SK-N-SH (cell line): ENCODE results near the gene CPLANE1. TPM values are rescaled to one million over a fixed set of nuclear protein-coding genes. Genes with fewer than 3 reads are reported as not detected.

ENCODE experiments used
- CTCF ChIA-PET: fragments of 300-600, 350-600 bp; formaldehyde crosslinking; extraction: SDS; loops from one replicate; lab custom pipeline; 2021; lab: Yijun Ruan, JAX
- POLR2A ChIA-PET: fragments of 350-600 bp; sonication (Branson Sonifier 250); formaldehyde crosslinking; extraction: SDS; loops from one replicate; lab custom pipeline; 2020; ENCODE audit warnings: antibody characterized with exemption, inconsistent platforms; lab: Yijun Ruan, JAX
- DNase-seq: peaks from one replicate; pipeline ENCODE4 v3.0.0; 2012
- H2AFZ ChIP-seq: fragments of 200-600 bp; sonication (generic); 2 replicates; pipeline ENCODE4 v1.8.1; 2016; ENCODE audit warnings: antibody characterized with exemption, mild to moderate bottlenecking, low read depth
- H3F3A ChIP-seq: fragments of 200-600 bp; sonication (generic); replicated peaks from 2 replicates; pipeline ENCODE3; 2016; ENCODE audit warnings: antibody characterized with exemption, mild to moderate bottlenecking; ENCODE audit not compliant: insufficient read depth
- H3K27ac ChIP-seq, 2 experiments: fragments of 200-500 bp in 1 of 2; fragments of 200-600 bp in 1 of 2; sonication (Bioruptor generic) in 1 of 2; sonication (generic), shearing (Covaris generic) in 1 of 2; 2 replicates each; pipeline versions ENCODE4 v1.5.1 to v1.6.1; 2014 to 2016; ENCODE audit warnings: low read depth in 2 of 2, inconsistent platforms in 1 of 2, low read length in 1 of 2, mild to moderate bottlenecking in 1 of 2, mixed read lengths in 1 of 2
- H3K27me3 ChIP-seq: fragments of 200-600 bp; sonication (generic), shearing (Covaris generic); 2 replicates; pipeline ENCODE4 v1.6.1; 2016; ENCODE audit warnings: mixed run types; ENCODE audit not compliant: insufficient read depth
- H3K36me3 ChIP-seq, 2 experiments: fragments of 200-500 bp in 1 of 2; fragments of 200-600 bp in 1 of 2; sonication (Bioruptor generic) in 1 of 2; sonication (generic) in 1 of 2; replicated peaks in 1 of 2; 2 replicates each; pipeline versions ENCODE3 to v1.5.1; 2014 to 2016; ENCODE audit warnings: low read length in 1 of 2, mild to moderate bottlenecking in 1 of 2; ENCODE audit not compliant: insufficient read depth in 2 of 2, control insufficient read depth in 1 of 2
- H3K4me1 ChIP-seq, 2 experiments: fragments of 200-500 bp in 1 of 2; fragments of 200-600 bp in 1 of 2; sonication (Bioruptor generic) in 1 of 2; sonication (generic), shearing (Covaris generic) in 1 of 2; 2 replicates each; pipeline versions ENCODE4 v1.5.1 to v1.6.1; 2014 to 2016; ENCODE audit warnings: low read depth in 1 of 2, low read length in 1 of 2, mixed run types in 1 of 2; ENCODE audit not compliant: insufficient read depth in 2 of 2, control insufficient read depth in 1 of 2
- H3K4me2 ChIP-seq: fragments of 200-600 bp; sonication (generic), shearing (Covaris generic); 2 replicates; pipeline ENCODE4 v1.6.1; 2017; ENCODE audit warnings: mixed run types
- H3K4me3 ChIP-seq, 2 experiments: fragments of 200-500 bp in 1 of 2; fragments of 200-600 bp in 1 of 2; sonication (Bioruptor generic) in 1 of 2; sonication (generic), shearing (Covaris generic) in 1 of 2; 2 replicates each; pipeline versions ENCODE4 v1.5.1 to v1.8.1; 2014 to 2016; ENCODE audit warnings: low read depth in 2 of 2, inconsistent platforms in 1 of 2, low read length in 1 of 2, mild to moderate bottlenecking in 1 of 2, mixed read lengths in 1 of 2, moderate library complexity in 1 of 2
- H3K79me2 ChIP-seq: fragments of 200-600 bp; sonication (generic); 2 replicates; pipeline ENCODE4 v1.8.1; 2017; ENCODE audit warnings: mild to moderate bottlenecking; ENCODE audit not compliant: insufficient read depth
- H3K9ac ChIP-seq: fragments of 200-600 bp; sonication (generic); 2 replicates; pipeline ENCODE4 v1.6.1; 2017; ENCODE audit warnings: mixed run types
- H3K9me2 ChIP-seq: fragments of 200-600 bp; sonication (generic); 2 replicates; pipeline ENCODE4 v1.6.1; 2017; ENCODE audit warnings: mixed run types
- H3K9me3 ChIP-seq: fragments of 200-600 bp; sonication (generic); 2 replicates; pipeline ENCODE4 v1.6.1; 2017; ENCODE audit warnings: mixed run types, mild to moderate bottlenecking, moderate library complexity
- H4K20me1 ChIP-seq: fragments of 200-600 bp; sonication (generic); 2 replicates; pipeline ENCODE4 v1.6.1; 2017; ENCODE audit warnings: mild to moderate bottlenecking, mixed run types; ENCODE audit not compliant: insufficient read depth
- EZH2phosphoT487 ChIP-seq: fragments of 200-600 bp; sonication (generic); IDR thresholded peaks from 2 replicates; pipeline ENCODE4 v1.6.1; 2017; ENCODE audit warnings: low read depth, mixed run types, mild to moderate bottlenecking, antibody characterized with exemption, moderate library complexity, borderline replicate concordance
- POLR2AphosphoS5 ChIP-seq: IDR thresholded peaks from 2 replicates; pipeline ENCODE4 v1.6.1; 2012; ENCODE audit warnings: low read depth, low read length
- SMC3 ChIP-seq: IDR thresholded peaks from 2 replicates; pipeline ENCODE4 v1.6.1; 2012; ENCODE audit warnings: low read depth, low read length, improper control_type of control experiment
- WGBS: methylation state at CpG from one replicate; pipeline ENCODE4 v1.1.6; 2017; ENCODE audit warnings: low lambda C conversion rate; 5-methylcytosine and 5-hydroxymethylcytosine counted together
- polyA plus RNA-seq, 3 experiments: library from polyadenylated mRNA; depleted of rRNA; stranded (reverse); fragments of >200 nt; gene quantifications; 2 replicates each; pipeline ENCODE4 v1.2.3, GENCODE V29; 2012
- small RNA-seq, 7 experiments: library from RNA; depleted of rRNA; stranded (forward); fragments of <200 nt; gene quantifications; one replicate each; pipeline ENCODE3, GENCODE V24; 2012

Gene CPLANE1
- polyA plus RNA-seq, 1 of the 3 experiments (the other 2 are of a cell fraction), result 3.6 TPM

DNA sequence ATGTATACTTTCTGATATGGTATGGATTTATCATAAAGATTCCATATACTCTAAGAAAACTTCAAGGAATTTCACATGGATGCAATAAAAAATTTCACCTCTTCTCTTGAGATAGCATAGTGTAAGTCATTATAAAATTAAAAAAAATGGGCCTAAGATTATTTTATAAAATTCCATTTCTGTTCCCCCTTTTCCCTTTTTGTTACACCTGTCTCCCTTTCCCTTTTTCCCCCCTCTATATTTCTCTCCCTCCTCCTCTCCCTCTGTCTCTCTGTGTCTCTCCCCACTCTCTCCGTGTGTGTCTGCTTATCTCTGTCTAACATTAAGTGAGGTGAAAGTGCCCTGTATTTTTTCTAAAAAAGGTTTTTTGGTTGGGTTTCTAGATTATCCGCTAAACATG lies 192.4 kb downstream of the CPLANE1 start:
- peaks cover 13% of the 10 kb centered on the region for H3F3A ChIP-seq
- H4K20me1 ChIP-seq, result no peaks in the 10 kb centered on the region
- no peak overlapping the region for H3K9ac ChIP-seq
- no peaks in the 10 kb centered on the region for H3K9me2 ChIP-seq
- no peak overlapping the region for H3K4me3 ChIP-seq
- H3K4me2 ChIP-seq, result no peak overlapping the region
- H3K9me3 ChIP-seq, result no peaks in the 10 kb centered on the region
- no peaks in the 10 kb centered on the region for H3K27me3 ChIP-seq
- DNase-seq, result no peak
- no peaks in the 10 kb centered on the region for H3K79me2 ChIP-seq
- 99% methylated on average over 2 of the region's 2 CpGs for WGBS
- ChIA-PET POLR2A (no interaction called here), CTCF (no interaction called here)
- TF ChIP-seq EZH2phosphoT487, result no peak
- no peak for TF ChIP-seq SMC3
- TF ChIP-seq POLR2AphosphoS5, result no peak
- H3K36me3 ChIP-seq, result peaks cover 57 to 62% of the 10 kb centered on the region in 2 experiments
- no peaks in the 10 kb centered on the region for H3K4me1 ChIP-seq
- no peak overlapping the region for H3K27ac ChIP-seq
- no peak overlapping the region for H2AFZ ChIP-seq

Small RNA genes within 50 kb of the gene (small RNA-seq; reads per million reads assigned to genes)
- gene C8orf59P2, result 0 reads per million in 7 experiments

Other genes starting within 250 kb of the CPLANE1 start
- 6.7 and 8.4 TPM in 2 replicates for gene NUP155, start 121.7 kb upstream of the CPLANE1 start, polyA plus RNA-seq (2012; rRNA removed)
- 14.2 and 16.0 TPM in 2 replicates for gene WDR70, start 129.9 kb upstream of the CPLANE1 start, polyA plus RNA-seq (2012; rRNA removed)